ENCODE data around the gene DEAF1. TPM values are rescaled to one million over a fixed set of nuclear protein-coding genes. Genes with fewer than 3 reads are reported as not detected.

DEAF1 gene
- total and polyA plus RNA-seq, 9 of the 15 experiments (the other 6 are each of a cell fraction or from before 2014, with no cell fraction given): 2.0 to 69.1 (median 26.8) TPM

DNA sequence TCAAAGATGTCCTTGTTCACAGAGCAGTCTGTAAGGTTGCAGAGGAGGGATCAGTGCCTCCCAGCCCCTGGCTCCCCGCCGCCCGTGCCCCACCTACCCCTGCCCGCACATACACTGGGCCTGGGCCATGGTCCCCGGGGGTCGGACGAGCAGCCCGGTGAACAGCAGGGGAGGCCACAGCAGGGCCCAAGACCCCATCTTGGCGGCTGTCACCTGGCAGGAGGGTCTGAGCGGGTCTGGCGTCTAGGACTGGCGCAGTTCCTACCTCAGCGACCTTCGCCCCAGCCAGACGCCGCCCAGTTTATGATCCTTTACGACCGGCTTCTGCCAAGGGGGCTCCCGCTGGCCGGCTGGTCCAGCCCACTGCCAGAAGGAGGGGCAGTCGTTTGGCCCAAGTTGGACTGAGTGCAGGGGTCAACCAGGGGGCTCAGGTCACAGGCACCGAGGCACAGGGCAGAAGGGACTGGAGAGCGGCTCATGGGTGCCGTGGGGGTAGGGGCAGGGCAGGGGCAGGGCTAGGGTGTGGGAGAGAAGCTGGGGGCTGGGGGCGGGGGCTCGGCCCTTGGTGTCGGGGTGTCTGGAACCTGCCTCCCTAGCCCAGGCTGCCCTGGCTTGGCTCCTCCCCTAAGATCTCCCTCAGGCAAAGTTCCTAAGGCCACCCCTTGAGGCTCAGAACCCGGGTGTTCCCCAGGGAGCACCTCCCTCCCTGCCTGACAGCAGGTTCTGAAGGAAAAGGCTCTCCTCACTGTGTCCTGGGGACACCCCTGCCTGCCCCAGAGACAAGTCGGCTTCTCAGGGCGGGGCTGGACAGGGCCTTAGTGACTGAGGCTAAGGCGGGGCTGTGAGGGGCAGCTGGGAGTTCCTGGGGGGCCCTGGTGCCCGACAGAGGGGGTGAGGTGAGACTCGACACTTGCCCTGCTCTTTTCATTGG lies 70.1 kb downstream of the DEAF1 start, which contains the start of gene CDHR5:
Gene CDHR5 (minus strand): TSS at position 251 of the 931 bp plus-strand sequence. CDS start 53 bp downstream, at position 198.
- TF ChIP-seq CSDE1 (IDR thresholded peaks at IDR 0.05): no peak
- TF ChIP-seq POLR2G (IDR thresholded peaks at IDR 0.05; ENCODE audit: low read depth, low read length): peak; percentile 11
- no peak within 1 kb of the TSS for H3K4me3 ChIP-seq
- peaks cover 0 to 58% of the 10 kb centered on the region in 2 experiments; a peak in 2 of 5 replicates for H3K4me1 ChIP-seq (replicated peaks in 1 of 2; ENCODE audit: control insufficient read depth in 2 of 2, insufficient read depth in 2 of 2, low read length in 2 of 2)
- H3K9ac ChIP-seq (ENCODE audit: insufficient read depth in 1 of 2, low read depth in 2 of 2, low read length in 2 of 2): peak within 1 kb of the TSS in 1 of 2 experiments; percentile 64; a peak in 2 of 4 replicates
- ChIA-PET POLR2A (no interaction called here), CTCF (ENCODE audit: low intra/inter-chr PET ratio) (no interaction called here)
- ATAC-seq (no peak), FAIRE-seq (no peak), DNase-seq (ENCODE audit: extremely low read depth in 1 of 4, low spot score in 3 of 4) (no peak)
- no peaks in the 10 kb centered on the region for H4K20me1 ChIP-seq (replicated peaks; ENCODE audit: control insufficient read depth, insufficient read depth, low read length)
- H3K79me2 ChIP-seq (ENCODE audit: control insufficient read depth, insufficient read depth, low read length): no peaks in the 10 kb centered on the region
- WGBS (ENCODE audit: insufficient coverage, low coverage, missing lambda C conversion rate): 94% methylated on average over 24 of the region's 33 CpGs
- peaks cover 13% of the 10 kb centered on the region; the same call in 1 of the 3 replicates for H3K36me3 ChIP-seq (ENCODE audit: control insufficient read depth, insufficient read depth, low read length)
- H2AFZ ChIP-seq (ENCODE audit: low read depth, low read length): no peak within 1 kb of the TSS
- in situ Hi-C loops (cut with MboI) (no loop called here), intact Hi-C loops (cut with micrococcal nuclease) (no loop called here)
- H3K27ac ChIP-seq (ENCODE audit: extremely low read depth, low read depth, low read length): no peak within 1 kb of the TSS
- no peaks in the 10 kb centered on the region for H3K9me3 ChIP-seq (replicated peaks; ENCODE audit: control insufficient read depth, insufficient read depth, low read depth, low read length)
- no peaks in the 10 kb centered on the region for H3K9me1 ChIP-seq (ENCODE audit: control insufficient read depth, insufficient read depth, low read length)
- H3K27me3 ChIP-seq (ENCODE audit: control insufficient read depth in 2 of 2, insufficient read depth in 2 of 2, low read length in 2 of 2): no peaks in the 10 kb centered on the region
- BruUV-seq (replicated peaks): no TSS peak
- no peak within 1 kb of the TSS for H3K4me2 ChIP-seq (ENCODE audit: insufficient read depth, low read length)
